HepG2 (cell line): ENCODE data around the gene UNC119B. TPM values are rescaled to one million over a fixed set of nuclear protein-coding genes. Genes with fewer than 3 reads are reported as not detected.

Experiments
- ATAC-seq: fragments of 200-7000 bp; cut with Tn5 transposase; 3 replicates; pipeline ENCODE4 v1.9.1; 2020; ENCODE audit warnings: mild to moderate bottlenecking, moderate library complexity
- BruUV-seq: library from RNA; stranded (reverse); fragments of 400-500 nt; replicated peaks from 2 replicates; lab custom pipeline; 2021; lab: Mats Ljungman, UMichigan
- CTCF ChIA-PET: fragments of 300-600 bp; formaldehyde crosslinking; extraction: SDS; loops from one replicate; lab custom pipeline; 2021; ENCODE audit warnings: low total read pairs, inconsistent platforms, low intra/inter-chr PET ratio; lab: Yijun Ruan, JAX
- POLR2A ChIA-PET: fragments of 350-600 bp; sonication (Branson Sonifier 250); formaldehyde crosslinking; loops from one replicate; lab custom pipeline; 2020; ENCODE audit warnings: antibody characterized with exemption, inconsistent platforms; lab: Yijun Ruan, JAX
- DNase-seq: peaks from one replicate; pipeline ENCODE4 v3.0.0-alpha.2; 2015; ENCODE audit warnings: low spot score
- FAIRE-seq: peaks from 3 replicates; lab custom pipeline; 2011; peaks lifted over from hg19 to GRCh38; lab: Jason Lieb, UNC
- H2AFZ ChIP-seq: one replicate; pipeline ENCODE4 v1.6.1; 2011; ENCODE audit warnings: low read length, inconsistent platforms
- H3K27ac ChIP-seq: fragments of 300-600 bp; 3 replicates; pipeline ENCODE4 v1.8.0; 2011; ENCODE audit warnings: mixed run types, mild to moderate bottlenecking, mixed read lengths, low read length, inconsistent platforms; ENCODE audit not compliant: insufficient read depth; ENCODE audit errors: extremely low read length
- H3K27me3 ChIP-seq, 2 experiments: fragments of 200-600 bp in 1 of 2; 2 replicates in 1 of 2; 3 replicates in 1 of 2; pipeline versions ENCODE4 v1.6.0 to v1.8.0; 2011; ENCODE audit warnings: low read length in 2 of 2, mild to moderate bottlenecking in 2 of 2, moderate library complexity in 2 of 2, inconsistent platforms in 1 of 2; ENCODE audit not compliant: insufficient read depth in 2 of 2, control insufficient read depth in 1 of 2
- H3K36me3 ChIP-seq, 2 experiments: fragments of 200-600 bp in 1 of 2; replicated peaks in 1 of 2; 2 replicates in 1 of 2; 3 replicates in 1 of 2; pipeline versions ENCODE4 v1.5.1 to v1.8.0; 2011; ENCODE audit warnings: low read length in 2 of 2, inconsistent platforms in 1 of 2; ENCODE audit not compliant: insufficient read depth in 2 of 2, control insufficient read depth in 1 of 2
- H3K4me1 ChIP-seq: 2 replicates; pipeline ENCODE4 v1.5.1; 2012; ENCODE audit warnings: low read length, inconsistent platforms; ENCODE audit not compliant: insufficient read depth
- H3K4me2 ChIP-seq: 2 replicates; pipeline ENCODE4 v1.6.0; 2011; ENCODE audit warnings: low read depth, low read length, inconsistent platforms
- H3K4me3 ChIP-seq, 3 experiments: fragments of 200-600 bp in 1 of 3; sonication (generic), shearing (Covaris generic) in 1 of 3; replicated peaks in 1 of 3; 2 replicates each; pipeline ENCODE4 v1.5.1; 2011 to 2016; ENCODE audit warnings: low read length in 3 of 3, inconsistent platforms in 2 of 3, low read depth in 2 of 3, mild to moderate bottlenecking in 2 of 3, control low read depth in 1 of 3, mixed read lengths in 1 of 3; ENCODE audit not compliant: insufficient read depth in 1 of 3
- H3K79me2 ChIP-seq: one replicate; pipeline ENCODE4 v1.6.1; 2011; ENCODE audit warnings: low read length, inconsistent platforms; ENCODE audit not compliant: insufficient read depth
- H3K9ac ChIP-seq: 2 replicates; pipeline ENCODE4 v1.6.0; 2011; ENCODE audit warnings: mild to moderate bottlenecking, low read depth, low read length, inconsistent platforms; ENCODE audit not compliant: insufficient read depth
- H3K9me3 ChIP-seq: 2 replicates; pipeline ENCODE4 v1.5.1; 2012; ENCODE audit warnings: mild to moderate bottlenecking, low read length
- H4K20me1 ChIP-seq: 2 replicates; pipeline ENCODE4 v1.6.0; 2011; ENCODE audit warnings: inconsistent platforms, mild to moderate bottlenecking, low read length, moderate library complexity; ENCODE audit not compliant: insufficient read depth
- AGO2 ChIP-seq: fragments of 200-400 bp; formaldehyde crosslinking; optimal IDR thresholded peaks from 2 replicates; pipeline ENCODE3; 2017; ENCODE audit warnings: mild to moderate bottlenecking, low read depth, low read length, moderate library complexity
- ARNTL ChIP-seq: sonication (generic); formaldehyde crosslinking; IDR thresholded peaks from 2 replicates; pipeline ENCODE4 v1.4.0; 2020; ENCODE audit warnings: mild to moderate bottlenecking, missing genetic modification reagents
- MED8 ChIP-seq: sonication (generic); formaldehyde crosslinking; IDR thresholded peaks from 2 replicates; pipeline ENCODE4 v1.8.1; 2023; ENCODE audit warnings: mild to moderate bottlenecking, missing genetic modification reagents; ENCODE audit not compliant: insufficient replicate concordance
- SNAPC2 ChIP-seq: sonication (generic); formaldehyde crosslinking; IDR thresholded peaks from 2 replicates; pipeline ENCODE4 v1.8.1; 2022; ENCODE audit warnings: mild to moderate bottlenecking, missing genetic modification reagents
- STAG1 ChIP-seq: sonication (generic); formaldehyde crosslinking; IDR thresholded peaks from 2 replicates; pipeline ENCODE4 v1.4.0; 2020; ENCODE audit warnings: missing genetic modification reagents
- ZNF224 ChIP-seq: sonication (generic); formaldehyde crosslinking; IDR thresholded peaks from 2 replicates; pipeline ENCODE4 v1.5.0; 2020; ENCODE audit warnings: mild to moderate bottlenecking, missing genetic modification reagents
- WGBS: methylation state at CpG from one replicate; pipeline ENCODE4 v1.1.6; 2017; ENCODE audit warnings: low lambda C conversion rate; 5-methylcytosine and 5-hydroxymethylcytosine counted together
- in situ Hi-C: cut with HindIII; loops from 2 replicates; pipeline ENCODE4 v1.10.0; 2017; ENCODE audit warnings: low pct_unique_long_range_greater_than_20kb; ENCODE audit not compliant: extremely low pct_ligation_motif_present
- intact Hi-C: fragments of 100-400 bp; cut with micrococcal nuclease; formaldehyde crosslinking; loops from one replicate; pipeline ENCODE4 v1.10.0; 2022; ENCODE audit not compliant: unreplicated experiment
- polyA plus RNA-seq, 8 experiments: library from polyadenylated mRNA; depleted of rRNA in 3 of 8; stranded (reverse) in 7 of 8; unstranded in 1 of 8; fragments of >200 nt; fragmentation: Illumina TruSeq in 4 of 8; extraction: Trizol in 4 of 8; gene quantifications; 2 replicates each; pipeline versions ENCODE4 v1.2.1 to v1.2.3, GENCODE V29; 2011 to 2016; ENCODE audit warnings: low read depth in 4 of 8, missing spikeins in 1 of 8, mixed read lengths in 1 of 8; ENCODE audit not compliant: insufficient read depth in 1 of 8
- total RNA-seq, 5 experiments: library from RNA; depleted of rRNA; stranded (reverse); fragments of >200 nt; fragmentation: Illumina TruSeq; extraction: Trizol; gene quantifications; 2 replicates each; pipeline ENCODE4 v1.2.3, GENCODE V29; 2016; ENCODE audit warnings: low read depth in 1 of 5
- TF ChIP-seq, protein P1 (sequence below): sonication (generic); formaldehyde crosslinking; IDR thresholded peaks from 2 replicates; pipeline ENCODE4 v1.5.0; 2020; ENCODE audit warnings: mild to moderate bottlenecking, missing genetic modification reagents, moderate library complexity
- TF ChIP-seq, protein P2 (sequence below): sonication (generic); formaldehyde crosslinking; IDR thresholded peaks from 2 replicates; pipeline ENCODE4 v1.4.0; 2020; ENCODE audit warnings: missing genetic modification reagents, borderline replicate concordance

The UNC119B gene
- total and polyA plus RNA-seq, 2 of the 13 experiments (the other 11 are each of a cell fraction or from before 2014, with no cell fraction given) = 19.6 to 19.7 TPM

DNA sequence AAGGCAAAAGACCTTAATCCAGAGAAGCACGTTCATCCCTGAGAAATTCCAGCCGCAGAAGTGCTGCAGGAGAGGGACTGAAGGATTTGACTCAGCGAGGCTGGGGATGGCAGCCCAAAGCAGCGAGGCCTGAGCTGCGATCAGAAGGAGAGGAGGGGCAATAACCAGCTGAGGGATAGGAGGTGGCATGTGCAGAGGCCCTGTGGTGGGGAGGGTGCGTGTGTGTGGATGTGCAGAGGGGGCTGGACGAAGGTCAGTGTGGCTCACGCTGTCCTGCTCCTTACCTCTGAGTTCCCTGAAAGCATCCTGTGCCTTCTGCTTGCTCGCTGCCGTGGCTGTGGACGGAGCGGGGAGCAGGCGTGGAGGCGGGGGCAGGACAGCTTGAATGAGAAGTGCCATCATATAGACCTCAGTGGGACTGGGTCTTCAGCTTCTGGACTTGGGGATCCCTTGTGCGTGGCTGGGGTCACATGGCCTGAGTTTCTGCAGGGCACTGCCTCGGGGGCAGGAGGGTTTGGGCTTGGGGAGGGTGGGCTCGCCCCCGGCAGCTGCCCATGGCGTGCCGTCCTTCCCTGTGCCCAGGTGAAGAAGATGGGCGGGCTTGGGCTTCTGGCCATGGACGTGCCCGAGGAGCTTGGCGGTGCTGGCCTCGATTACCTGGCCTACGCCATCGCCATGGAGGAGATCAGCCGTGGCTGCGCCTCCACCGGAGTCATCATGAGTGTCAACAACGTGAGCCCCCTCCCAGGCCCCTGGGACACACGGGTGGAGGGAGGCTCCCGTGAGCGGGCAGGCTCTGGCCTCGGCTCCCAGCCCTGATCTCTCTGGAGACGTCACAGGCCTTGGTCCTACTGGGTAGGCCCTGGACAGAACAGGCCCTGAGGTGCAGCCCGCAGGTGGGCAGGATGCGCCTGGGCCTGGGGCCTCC, 26.4 kb downstream of the UNC119B start:
- H3K9me3 ChIP-seq = no peaks in the 10 kb centered on the region
- in situ Hi-C loops = no loop called here
- no peak overlapping the region for H2AFZ ChIP-seq
- ChIA-PET POLR2A (interaction anchor here (1.6 kb wide), 1 partner anchor 9 kb away, joined by 4 read pairs; no protein-coding TSS in a partner anchor), CTCF (no interaction called here)
- BruUV-seq = no TSS peak
- ATAC-seq (no peak), DNase-seq (no peak), FAIRE-seq (no peak)
- H4K20me1 ChIP-seq = no peaks in the 10 kb centered on the region
- 91% methylated on average over 10 of the region's 38 CpGs for WGBS
- no peak overlapping the region for H3K9ac ChIP-seq
- TF ChIP-seq AGO2 = peak; percentile 36
- no peak for TF ChIP-seq MED8 (CRISPR knock-in tag)
- H3K4me1 ChIP-seq = peaks cover 6% of the 10 kb centered on the region
- no peak overlapping the region for H3K4me3 ChIP-seq
- no peaks in the 10 kb centered on the region for H3K27me3 ChIP-seq
- intact Hi-C loops = no loop called here
- H3K4me2 ChIP-seq = no peak overlapping the region
- H3K79me2 ChIP-seq = no peaks in the 10 kb centered on the region
- no peak overlapping the region for H3K27ac ChIP-seq
- peaks cover 0 to 1% of the 10 kb centered on the region in 2 experiments; a peak in 2 of 5 replicates for H3K36me3 ChIP-seq

DNA sequence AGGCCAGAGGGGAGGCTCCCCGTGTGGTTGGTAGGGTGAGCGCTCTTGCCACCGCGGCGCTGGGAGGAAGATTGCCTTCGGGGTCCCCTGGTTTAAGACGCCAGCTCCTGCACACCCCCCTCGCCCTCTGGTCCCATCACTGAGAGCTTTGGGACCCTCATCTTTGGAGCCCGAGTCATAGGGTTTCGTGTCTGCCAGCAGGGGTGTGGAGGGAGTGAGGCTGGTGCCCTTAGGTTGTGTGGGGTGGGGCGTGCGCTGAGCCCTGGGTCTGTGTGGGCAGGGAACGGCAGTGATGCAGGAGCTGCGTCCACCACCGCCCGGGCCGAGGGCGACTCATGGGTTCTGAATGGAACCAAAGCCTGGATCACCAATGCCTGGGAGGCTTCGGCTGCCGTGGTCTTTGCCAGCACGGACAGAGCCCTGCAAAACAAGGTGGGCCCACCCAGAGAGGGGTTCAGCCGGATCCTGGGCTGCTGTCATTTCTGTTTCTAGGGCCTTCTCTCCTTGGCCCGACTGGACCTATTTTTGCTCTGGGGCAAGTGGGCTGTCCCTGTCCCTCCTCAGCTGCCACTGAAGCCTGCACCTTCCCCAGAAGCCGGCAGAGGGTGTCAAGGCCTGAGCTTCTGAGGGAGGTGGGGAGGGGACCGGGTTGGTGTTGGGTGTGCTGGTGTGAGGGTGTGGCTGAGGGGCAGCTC, 27.4 kb downstream of the UNC119B start:
- 87% methylated on average over 13 of the region's 25 CpGs for WGBS
- no peaks in the 10 kb centered on the region for H3K27me3 ChIP-seq
- CTCF ChIA-PET = no interaction called here
- no peaks in the 10 kb centered on the region for H3K9me3 ChIP-seq
- H3K36me3 ChIP-seq = peaks cover 0 to 1% of the 10 kb centered on the region in 2 experiments; a peak in 2 of 5 replicates
- H2AFZ ChIP-seq = no peak overlapping the region
- no peaks in the 10 kb centered on the region for H4K20me1 ChIP-seq
- peak; percentile 29 for ATAC-seq
- in situ Hi-C loops = no loop called here
- POLR2A ChIA-PET = interaction anchor here (1.6 kb wide), 1 partner anchor 10 kb away, joined by 4 read pairs; no protein-coding TSS in a partner anchor
- H3K4me3 ChIP-seq = no peak overlapping the region
- H3K79me2 ChIP-seq = no peaks in the 10 kb centered on the region
- TF ChIP-seq, protein P1, sequence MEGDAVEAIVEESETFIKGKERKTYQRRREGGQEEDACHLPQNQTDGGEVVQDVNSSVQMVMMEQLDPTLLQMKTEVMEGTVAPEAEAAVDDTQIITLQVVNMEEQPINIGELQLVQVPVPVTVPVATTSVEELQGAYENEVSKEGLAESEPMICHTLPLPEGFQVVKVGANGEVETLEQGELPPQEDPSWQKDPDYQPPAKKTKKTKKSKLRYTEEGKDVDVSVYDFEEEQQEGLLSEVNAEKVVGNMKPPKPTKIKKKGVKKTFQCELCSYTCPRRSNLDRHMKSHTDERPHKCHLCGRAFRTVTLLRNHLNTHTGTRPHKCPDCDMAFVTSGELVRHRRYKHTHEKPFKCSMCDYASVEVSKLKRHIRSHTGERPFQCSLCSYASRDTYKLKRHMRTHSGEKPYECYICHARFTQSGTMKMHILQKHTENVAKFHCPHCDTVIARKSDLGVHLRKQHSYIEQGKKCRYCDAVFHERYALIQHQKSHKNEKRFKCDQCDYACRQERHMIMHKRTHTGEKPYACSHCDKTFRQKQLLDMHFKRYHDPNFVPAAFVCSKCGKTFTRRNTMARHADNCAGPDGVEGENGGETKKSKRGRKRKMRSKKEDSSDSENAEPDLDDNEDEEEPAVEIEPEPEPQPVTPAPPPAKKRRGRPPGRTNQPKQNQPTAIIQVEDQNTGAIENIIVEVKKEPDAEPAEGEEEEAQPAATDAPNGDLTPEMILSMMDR (CRISPR knock-in tag) = peak; percentile 34; the same call in 1 of the 2 replicates
- TF ChIP-seq STAG1 (peak; percentile 16; the same call in 1 of the 2 replicates), ARNTL (CRISPR knock-in tag) (no peak), SNAPC2 (CRISPR knock-in tag) (no peak), ZNF224 (no peak)
- TF ChIP-seq, protein P2, sequence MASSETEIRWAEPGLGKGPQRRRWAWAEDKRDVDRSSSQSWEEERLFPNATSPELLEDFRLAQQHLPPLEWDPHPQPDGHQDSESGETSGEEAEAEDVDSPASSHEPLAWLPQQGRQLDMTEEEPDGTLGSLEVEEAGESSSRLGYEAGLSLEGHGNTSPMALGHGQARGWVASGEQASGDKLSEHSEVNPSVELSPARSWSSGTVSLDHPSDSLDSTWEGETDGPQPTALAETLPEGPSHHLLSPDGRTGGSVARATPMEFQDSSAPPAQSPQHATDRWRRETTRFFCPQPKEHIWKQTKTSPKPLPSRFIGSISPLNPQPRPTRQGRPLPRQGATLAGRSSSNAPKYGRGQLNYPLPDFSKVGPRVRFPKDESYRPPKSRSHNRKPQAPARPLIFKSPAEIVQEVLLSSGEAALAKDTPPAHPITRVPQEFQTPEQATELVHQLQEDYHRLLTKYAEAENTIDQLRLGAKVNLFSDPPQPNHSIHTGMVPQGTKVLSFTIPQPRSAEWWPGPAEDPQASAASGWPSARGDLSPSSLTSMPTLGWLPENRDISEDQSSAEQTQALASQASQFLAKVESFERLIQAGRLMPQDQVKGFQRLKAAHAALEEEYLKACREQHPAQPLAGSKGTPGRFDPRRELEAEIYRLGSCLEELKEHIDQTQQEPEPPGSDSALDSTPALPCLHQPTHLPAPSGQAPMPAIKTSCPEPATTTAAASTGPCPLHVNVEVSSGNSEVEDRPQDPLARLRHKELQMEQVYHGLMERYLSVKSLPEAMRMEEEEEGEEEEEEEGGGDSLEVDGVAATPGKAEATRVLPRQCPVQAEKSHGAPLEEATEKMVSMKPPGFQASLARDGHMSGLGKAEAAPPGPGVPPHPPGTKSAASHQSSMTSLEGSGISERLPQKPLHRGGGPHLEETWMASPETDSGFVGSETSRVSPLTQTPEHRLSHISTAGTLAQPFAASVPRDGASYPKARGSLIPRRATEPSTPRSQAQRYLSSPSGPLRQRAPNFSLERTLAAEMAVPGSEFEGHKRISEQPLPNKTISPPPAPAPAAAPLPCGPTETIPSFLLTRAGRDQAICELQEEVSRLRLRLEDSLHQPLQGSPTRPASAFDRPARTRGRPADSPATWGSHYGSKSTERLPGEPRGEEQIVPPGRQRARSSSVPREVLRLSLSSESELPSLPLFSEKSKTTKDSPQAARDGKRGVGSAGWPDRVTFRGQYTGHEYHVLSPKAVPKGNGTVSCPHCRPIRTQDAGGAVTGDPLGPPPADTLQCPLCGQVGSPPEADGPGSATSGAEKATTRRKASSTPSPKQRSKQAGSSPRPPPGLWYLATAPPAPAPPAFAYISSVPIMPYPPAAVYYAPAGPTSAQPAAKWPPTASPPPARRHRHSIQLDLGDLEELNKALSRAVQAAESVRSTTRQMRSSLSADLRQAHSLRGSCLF (CRISPR knock-in tag) = no peak
- TF ChIP-seq, all 625 proteins: peak for 2
- intact Hi-C loops = no loop called here
- Histone ChIP-seq H3K4me1 (peaks cover 16% of the 10 kb centered on the region), H3K9ac (no peak overlapping the region), H3K27ac (no peak overlapping the region), H3K4me2 (no peak overlapping the region)
- DNase-seq (no peak), FAIRE-seq (no peak)
- BruUV-seq = no TSS peak
